Measurements from ENCODE around the gene TPRG1L.

DNA sequence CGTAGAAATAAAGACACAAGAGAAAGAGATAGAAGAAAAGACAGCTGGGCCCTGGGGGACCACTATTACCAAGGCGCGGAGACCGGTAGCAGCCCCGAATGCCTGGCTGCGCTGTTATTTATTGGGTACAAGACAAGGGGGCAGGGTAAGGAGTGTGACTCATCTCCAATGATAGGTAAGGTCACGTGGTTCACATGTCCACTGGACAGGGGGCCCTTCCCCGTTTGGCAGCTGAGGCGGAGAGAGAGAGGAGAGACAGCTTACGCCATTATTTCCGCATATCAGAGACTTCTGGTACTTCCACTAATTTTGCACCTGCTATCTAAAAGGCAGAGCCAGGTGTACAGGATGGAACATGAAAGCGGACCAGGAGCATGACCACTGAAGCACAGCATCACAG is 4.1 kb upstream of the TPRG1L start:
- TF ChIP-seq, protein P1, sequence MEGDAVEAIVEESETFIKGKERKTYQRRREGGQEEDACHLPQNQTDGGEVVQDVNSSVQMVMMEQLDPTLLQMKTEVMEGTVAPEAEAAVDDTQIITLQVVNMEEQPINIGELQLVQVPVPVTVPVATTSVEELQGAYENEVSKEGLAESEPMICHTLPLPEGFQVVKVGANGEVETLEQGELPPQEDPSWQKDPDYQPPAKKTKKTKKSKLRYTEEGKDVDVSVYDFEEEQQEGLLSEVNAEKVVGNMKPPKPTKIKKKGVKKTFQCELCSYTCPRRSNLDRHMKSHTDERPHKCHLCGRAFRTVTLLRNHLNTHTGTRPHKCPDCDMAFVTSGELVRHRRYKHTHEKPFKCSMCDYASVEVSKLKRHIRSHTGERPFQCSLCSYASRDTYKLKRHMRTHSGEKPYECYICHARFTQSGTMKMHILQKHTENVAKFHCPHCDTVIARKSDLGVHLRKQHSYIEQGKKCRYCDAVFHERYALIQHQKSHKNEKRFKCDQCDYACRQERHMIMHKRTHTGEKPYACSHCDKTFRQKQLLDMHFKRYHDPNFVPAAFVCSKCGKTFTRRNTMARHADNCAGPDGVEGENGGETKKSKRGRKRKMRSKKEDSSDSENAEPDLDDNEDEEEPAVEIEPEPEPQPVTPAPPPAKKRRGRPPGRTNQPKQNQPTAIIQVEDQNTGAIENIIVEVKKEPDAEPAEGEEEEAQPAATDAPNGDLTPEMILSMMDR (IDR thresholded peaks at IDR 0.05): no peak
- no peak for TF ChIP-seq POLR2A (IDR thresholded peaks at IDR 0.05)

Data from body of pancreas (tissue), 4 donors.